HG02763 (cell line): Measurements from ENCODE around the gene UNCX.
"Not testable (repeated sequence)": the region's sequence is repeated elsewhere in the genome, so short reads cannot be mapped to it uniquely, and the experiment has no call there.

Experiments used
- ATAC-seq: cut with Tn5 transposase; IDR thresholded peaks from one replicate; pipeline ENCODE4 v1.9.1; 2021; ENCODE audit warnings: mild to moderate bottlenecking, moderate library complexity; ENCODE audit not compliant: unreplicated experiment

The UNCX gene

DNA sequence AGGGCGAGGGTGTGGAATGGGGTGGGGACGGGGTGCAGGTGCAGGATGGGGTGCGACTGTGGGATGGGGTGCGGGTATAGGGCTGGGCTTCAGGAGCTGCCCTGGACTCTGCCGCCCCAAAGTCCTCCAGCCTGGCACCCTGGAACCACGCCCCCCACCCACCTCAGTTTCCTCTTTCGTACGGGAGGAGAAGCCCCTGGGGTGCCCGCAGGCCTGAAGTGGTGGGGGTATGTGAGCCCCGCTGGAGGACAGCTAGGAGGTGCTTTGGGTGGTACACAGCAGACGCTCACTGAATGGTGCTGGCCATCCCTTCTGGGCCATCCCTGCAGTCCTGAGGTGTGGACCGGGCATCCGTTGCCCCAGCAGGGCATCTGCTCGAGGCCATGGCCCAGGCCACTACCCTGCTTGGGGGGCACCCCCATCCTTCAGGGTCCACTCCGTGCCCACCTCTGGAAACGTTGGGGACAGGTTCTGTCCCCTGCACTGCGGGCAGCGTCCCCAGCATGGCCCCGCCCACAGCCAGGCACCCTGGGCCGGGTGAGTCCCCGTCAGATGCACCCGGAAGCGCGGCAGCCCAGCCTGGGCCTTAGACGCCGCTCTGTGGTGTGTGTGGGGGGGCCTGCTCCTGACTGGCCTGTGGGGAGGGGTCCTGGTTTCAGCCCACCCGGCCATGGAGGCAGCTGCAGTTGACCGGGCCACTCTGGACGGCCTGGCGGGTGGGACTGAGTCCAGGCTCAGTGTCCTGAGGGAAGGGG lies 41.6 kb downstream of the UNCX start:
- no peak for ATAC-seq

DNA sequence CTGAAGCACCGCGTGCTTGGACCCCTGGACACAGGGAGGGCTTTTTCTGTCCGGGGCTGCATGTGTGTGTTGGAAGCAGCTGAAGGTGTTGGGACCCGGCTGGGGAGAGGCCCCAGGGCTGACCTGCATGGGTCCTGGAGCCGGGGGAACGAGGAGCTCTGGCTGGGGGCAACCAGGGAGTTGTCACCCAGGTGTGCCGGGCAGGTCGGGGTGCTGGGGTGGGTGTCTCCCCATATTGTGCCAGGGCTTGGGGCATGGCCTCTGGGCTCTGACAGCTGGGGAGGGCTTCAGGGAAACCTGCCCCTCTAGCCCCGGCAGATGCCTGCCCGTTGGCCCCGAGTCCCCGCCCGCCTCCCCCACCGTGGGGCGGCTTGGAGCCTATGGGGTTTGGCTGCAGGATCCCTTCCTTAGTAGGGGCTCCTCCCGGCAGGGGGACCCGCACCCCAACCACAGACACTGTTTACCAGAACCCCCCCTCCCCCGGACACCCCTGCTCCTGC lies 42.3 kb downstream of the UNCX start:
- ATAC-seq: no peak

GRCh38 chr7:1275451-1276381 lies 43.0 kb downstream of the UNCX start:
- no peak for ATAC-seq

DNA sequence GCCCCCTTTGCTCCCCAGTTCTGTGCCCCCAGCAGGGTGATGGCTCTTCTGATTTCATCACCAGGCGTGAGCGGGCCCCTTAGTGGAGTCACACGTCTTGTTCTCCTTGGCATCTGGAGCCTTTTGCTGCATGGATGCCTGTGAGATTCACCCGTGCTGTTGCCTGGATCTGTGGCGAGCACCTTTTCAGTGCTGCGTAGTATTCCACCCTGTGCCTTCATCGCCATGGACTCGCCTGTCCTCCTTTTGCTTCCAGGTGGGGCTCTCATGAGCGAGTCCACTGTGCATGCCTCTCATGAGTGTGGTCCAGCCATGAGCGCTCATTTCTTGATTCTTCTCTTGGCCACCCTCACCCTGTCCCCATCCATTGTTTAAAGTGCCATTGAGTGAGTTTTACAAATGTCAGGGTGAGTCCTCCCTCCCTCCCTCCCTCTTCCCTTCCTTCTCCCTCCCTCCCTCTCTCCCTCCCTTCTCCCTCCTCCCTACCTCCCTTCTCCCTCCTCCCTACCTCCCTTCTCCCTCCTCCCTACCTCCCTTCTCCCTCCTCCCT lies 44.0 kb downstream of the UNCX start:
- ATAC-seq: no peak

DNA sequence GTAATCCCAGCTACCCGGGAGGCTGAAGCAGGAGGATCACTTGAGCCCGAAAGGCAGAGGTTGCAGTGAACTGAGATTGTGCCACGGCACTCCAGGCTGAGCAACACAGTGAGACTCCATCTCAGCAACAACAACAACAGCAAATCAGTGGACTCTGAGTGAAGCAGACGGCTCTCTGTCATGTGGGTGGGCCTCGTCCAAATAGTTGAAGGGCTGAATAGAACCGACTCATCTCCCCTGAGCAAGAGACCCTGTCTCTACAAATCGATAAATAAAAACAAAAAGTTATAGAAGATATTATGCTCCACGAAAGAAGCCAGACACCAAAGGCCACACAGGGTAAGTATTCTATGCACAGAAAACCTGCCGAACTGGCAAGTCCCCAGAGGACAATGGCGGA lies 45.9 kb downstream of the UNCX start:
- ATAC-seq: no peak

- ATAC-seq: no peak
Measured at GRCh38 chr7:1279041-1279440, 46.4 kb downstream of the UNCX start.

- not testable (repeated sequence) for ATAC-seq
Measured at GRCh38 chr7:1279895-1280294, 47.2 kb downstream of the UNCX start.

DNA sequence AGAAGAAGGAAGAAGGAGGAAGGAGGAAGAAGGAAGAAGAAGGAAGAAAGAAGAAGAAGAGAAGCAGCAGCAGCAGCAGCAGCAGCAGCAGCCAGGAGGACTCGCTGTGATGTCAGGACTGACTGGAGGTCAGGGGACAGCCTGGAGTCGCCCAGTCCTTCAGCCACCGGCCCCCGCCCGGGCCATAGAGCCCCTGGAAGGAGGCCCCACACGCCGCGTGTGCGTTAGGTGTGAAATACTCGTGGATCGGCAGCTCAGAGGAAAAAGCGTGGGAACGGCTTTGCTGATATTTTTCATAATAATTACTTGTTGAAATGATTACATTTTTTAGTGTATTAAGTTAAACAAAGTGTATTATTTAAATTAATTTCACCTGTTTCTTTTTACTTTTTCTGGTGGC lies 48.4 kb downstream of the UNCX start:
- no peak for ATAC-seq

GRCh38 chr7:1282679-1283078 lies 50.0 kb downstream of the UNCX start:
- ATAC-seq: no peak

GRCh38 chr7:1283337-1283736 lies 50.7 kb downstream of the UNCX start:
- no peak for ATAC-seq

DNA sequence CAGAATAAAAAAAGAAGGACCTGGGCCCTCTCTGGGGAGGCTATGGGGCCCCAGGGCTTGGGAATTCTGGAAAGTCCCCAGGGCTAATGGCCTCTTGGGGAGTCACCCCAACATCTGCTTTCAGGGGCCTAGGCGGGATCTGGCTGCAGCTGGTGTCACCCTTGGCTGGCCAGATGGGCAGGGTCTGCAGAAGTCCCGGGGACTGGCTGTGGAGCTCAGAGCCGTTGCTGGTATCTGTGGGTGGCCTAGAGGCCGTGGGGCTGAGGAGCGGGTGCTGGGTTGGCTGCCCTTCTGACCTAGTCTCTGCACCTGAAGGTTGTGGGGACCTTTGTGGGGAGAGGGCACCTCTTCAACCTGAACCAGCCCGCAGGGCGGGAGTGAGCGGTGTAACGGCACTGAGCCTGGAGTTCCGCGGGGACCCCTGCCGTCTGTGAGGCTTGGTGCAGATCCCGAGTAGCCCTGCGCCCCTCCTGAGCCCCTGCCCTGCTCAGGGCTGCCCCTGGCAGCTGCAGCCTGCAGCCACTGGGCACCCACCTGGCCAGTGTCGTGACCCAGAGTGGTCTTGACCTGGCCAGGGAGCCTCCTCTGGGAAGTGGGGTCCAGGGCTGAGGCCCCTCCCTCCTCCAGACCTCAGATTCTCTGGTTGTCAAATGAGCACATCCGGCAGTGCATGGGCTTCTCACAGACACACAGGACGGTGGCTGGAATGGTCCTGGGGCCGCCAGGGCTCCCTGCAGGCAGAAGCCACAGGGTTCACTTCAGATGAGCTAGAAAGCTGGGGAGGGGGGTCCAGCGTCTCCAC lies 51.5 kb downstream of the UNCX start:
- no peak for ATAC-seq

DNA sequence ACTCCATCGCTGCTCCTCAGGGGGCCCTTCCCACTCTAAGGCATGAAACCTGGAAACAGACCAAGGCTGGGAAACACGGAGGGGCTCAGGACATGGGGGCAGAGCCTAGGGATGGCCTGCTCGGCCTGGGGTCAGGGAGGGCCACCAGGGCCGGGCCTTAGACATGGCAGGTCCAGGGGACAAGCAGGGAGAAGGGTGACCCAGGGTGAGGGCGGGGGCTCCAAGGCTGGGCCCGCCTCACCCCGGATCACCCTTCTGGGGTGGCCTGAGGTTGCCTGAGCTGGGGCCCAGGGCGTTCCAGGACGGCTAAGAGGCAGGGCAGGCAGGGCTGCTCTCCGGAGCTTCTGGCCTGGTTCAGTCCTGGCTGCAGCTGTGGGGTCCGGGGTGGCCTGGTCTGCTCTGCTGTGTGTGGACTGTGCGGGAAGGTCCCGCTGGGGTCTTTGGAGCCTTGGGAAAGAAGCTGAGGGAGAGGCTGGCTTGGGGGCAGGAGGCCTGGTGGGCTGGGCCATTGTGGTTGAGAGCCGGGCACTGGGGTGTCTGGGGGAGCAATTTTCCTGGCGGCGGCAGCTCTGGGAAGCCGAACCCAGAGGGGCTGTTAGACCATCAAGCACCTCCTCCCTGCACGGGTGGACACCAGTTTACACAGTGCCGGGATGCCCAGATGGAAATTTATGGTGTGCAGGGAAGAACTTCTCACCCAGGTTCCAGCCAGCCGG lies 52.2 kb downstream of the UNCX start:
- ATAC-seq: no peak

- ATAC-seq: no peak
Measured at GRCh38 chr7:1285556-1286301, 53.1 kb downstream of the UNCX start.
